HepG2 (cell line): Measurements from ENCODE around the gene BTRC. TPM values are rescaled to one million over a fixed set of nuclear protein-coding genes. Genes with fewer than 3 reads are reported as not detected.

Experiments used
- DNMT3B ChIP-seq: conservative IDR thresholded peaks from 2 replicates; pipeline ENCODE4 v1.6.1; 2016; ENCODE audit warnings: missing biosample characterization, control low read depth
- FOXA3 ChIP-seq: IDR thresholded peaks from 2 replicates; pipeline ENCODE4 v1.6.1; 2016; ENCODE audit warnings: missing genetic modification reagents, missing compliant biosample characterization
- FOXC1 ChIP-seq: sonication (generic); formaldehyde crosslinking; IDR thresholded peaks from 2 replicates; pipeline ENCODE4 v1.8.0; 2022; ENCODE audit warnings: mild to moderate bottlenecking, missing genetic modification reagents, borderline replicate concordance
- GMEB1 ChIP-seq: sonication (generic); formaldehyde crosslinking; IDR thresholded peaks from 2 replicates; pipeline ENCODE4 v1.5.1; 2020; ENCODE audit warnings: missing genetic modification reagents, mild to moderate bottlenecking, borderline replicate concordance
- HNF4G ChIP-seq, 2 experiments: sonication (generic) in 1 of 2; formaldehyde crosslinking in 1 of 2; IDR thresholded peaks; 2 replicates each; pipeline versions ENCODE4 v1.4.0 to v1.6.1; 2011 to 2020; ENCODE audit warnings: borderline replicate concordance in 2 of 2, low read depth in 2 of 2, mild to moderate bottlenecking in 2 of 2, low read length in 1 of 2, missing genetic modification reagents in 1 of 2, moderate library complexity in 1 of 2
- IRX3 ChIP-seq: sonication (generic); formaldehyde crosslinking; IDR thresholded peaks from 2 replicates; pipeline ENCODE4 v1.8.1; 2023; ENCODE audit warnings: mild to moderate bottlenecking, low read depth, missing genetic modification reagents, borderline replicate concordance
- MEF2D ChIP-seq: sonication (generic); formaldehyde crosslinking; IDR thresholded peaks from 2 replicates; pipeline ENCODE4 v1.5.1; 2020; ENCODE audit warnings: mild to moderate bottlenecking, missing genetic modification reagents
- NCOA5 ChIP-seq: sonication (generic); formaldehyde crosslinking; IDR thresholded peaks from 2 replicates; pipeline ENCODE4 v1.4.0; 2020; ENCODE audit warnings: missing genetic modification reagents
- ZMAT5 ChIP-seq: sonication (generic); formaldehyde crosslinking; IDR thresholded peaks from 2 replicates; pipeline ENCODE4 v1.5.0; 2020; ENCODE audit warnings: mild to moderate bottlenecking, low read depth, missing genetic modification reagents, borderline replicate concordance
- ZNF746 ChIP-seq: sonication (generic); formaldehyde crosslinking; IDR thresholded peaks from 2 replicates; pipeline ENCODE4 v1.8.0; 2022; ENCODE audit warnings: mild to moderate bottlenecking, missing genetic modification reagents
- ZNF850 ChIP-seq: sonication (generic); formaldehyde crosslinking; conservative IDR thresholded peaks from 2 replicates; pipeline ENCODE4 v1.9.0; 2021; ENCODE audit warnings: mild to moderate bottlenecking, missing genetic modification reagents
- polyA plus RNA-seq, 8 experiments: library from polyadenylated mRNA; depleted of rRNA in 3 of 8; stranded (reverse) in 7 of 8; unstranded in 1 of 8; fragments of >200 nt; fragmentation: Illumina TruSeq in 4 of 8; extraction: Trizol in 4 of 8; gene quantifications; 2 replicates each; pipeline versions ENCODE4 v1.2.1 to v1.2.3, GENCODE V29; 2011 to 2016; ENCODE audit warnings: low read depth in 4 of 8, missing spikeins in 1 of 8, mixed read lengths in 1 of 8; ENCODE audit not compliant: insufficient read depth in 1 of 8
- total RNA-seq, 5 experiments: library from RNA; depleted of rRNA; stranded (reverse); fragments of >200 nt; fragmentation: Illumina TruSeq; extraction: Trizol; gene quantifications; 2 replicates each; pipeline ENCODE4 v1.2.3, GENCODE V29; 2016; ENCODE audit warnings: low read depth in 1 of 5
- TF ChIP-seq, protein P1 (sequence below): IDR thresholded peaks from 2 replicates; pipeline ENCODE4 v1.6.1; 2012; ENCODE audit warnings: inconsistent platforms
- TF ChIP-seq, protein P2 (sequence below): sonication (generic); formaldehyde crosslinking; IDR thresholded peaks from 2 replicates; pipeline ENCODE4 v1.5.0; 2020; ENCODE audit warnings: mild to moderate bottlenecking, missing genetic modification reagents
- TF ChIP-seq, protein P3 (sequence below): sonication (generic); formaldehyde crosslinking; IDR thresholded peaks from 2 replicates; pipeline ENCODE4 v1.4.0; 2020; ENCODE audit warnings: missing genetic modification reagents
- TF ChIP-seq, protein P4 (sequence below): sonication (generic); formaldehyde crosslinking; IDR thresholded peaks from 2 replicates; pipeline ENCODE4 v1.4.0; 2020; ENCODE audit warnings: mild to moderate bottlenecking, low read depth, missing genetic modification reagents

The BTRC gene
- total and polyA plus RNA-seq, 2 of the 13 experiments (the other 11 are each of a cell fraction or from before 2014, with no cell fraction given) = 12.0 to 14.4 TPM

DNA sequence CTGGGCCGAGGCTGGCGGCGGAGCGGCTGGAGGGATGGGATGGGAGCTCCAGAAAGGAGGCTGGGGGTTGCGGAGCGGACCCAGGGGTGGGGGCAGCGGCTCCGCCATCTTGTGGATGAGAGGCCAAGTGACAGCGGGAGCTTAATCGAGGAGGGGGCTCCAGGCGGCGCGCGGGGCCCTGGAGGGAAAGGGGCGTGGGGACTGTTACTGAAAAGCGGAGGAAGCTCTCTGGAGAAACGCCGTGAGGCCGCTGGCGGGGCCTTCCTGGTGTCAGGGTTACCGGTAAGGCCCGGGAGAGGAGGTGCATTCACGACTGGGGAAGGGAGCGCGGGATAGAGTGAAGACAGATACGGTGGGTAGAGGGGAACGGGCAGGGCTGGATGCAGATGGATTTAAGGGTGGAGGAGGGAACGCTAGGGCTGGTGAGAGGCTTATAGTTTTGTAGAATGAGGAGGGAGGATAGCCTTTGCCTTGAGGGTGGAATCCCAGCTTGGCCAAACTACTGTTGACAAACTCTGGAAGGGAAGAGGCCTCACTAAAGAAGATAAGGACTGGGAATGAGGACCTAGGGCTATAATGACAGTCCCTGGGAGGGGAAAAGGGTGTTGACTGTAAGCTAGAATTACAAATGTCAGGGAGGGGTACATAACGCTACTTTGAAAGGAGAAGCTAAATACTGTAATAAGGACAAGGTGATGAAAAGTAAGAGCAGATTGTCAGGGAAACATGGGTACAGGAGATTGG lies 535 bp downstream of the BTRC start (continued):
- TF ChIP-seq GMEB1 (CRISPR knock-in tag) (no peak), ZNF746 (CRISPR knock-in tag) (no peak), NCOA5 (CRISPR knock-in tag) (no peak), IRX3 (CRISPR knock-in tag) (no peak), ZNF850 (CRISPR knock-in tag) (no peak), HNF4G (IDR thresholded peaks at IDR 0.05; ENCODE audit: borderline replicate concordance, low read depth, low read length) (no peak), HNF4G (CRISPR knock-in tag; IDR thresholded peaks at IDR 0.05; ENCODE audit: borderline replicate concordance, low read depth) (no peak), FOXC1 (no peak), DNMT3B (CRISPR knock-in tag) (no peak; the same call in 1 of the 2 replicates), ZMAT5 (CRISPR knock-in tag) (no peak), FOXA3 (CRISPR knock-in tag) (no peak), MEF2D (CRISPR knock-in tag) (no peak)
- TF ChIP-seq, protein P1, sequence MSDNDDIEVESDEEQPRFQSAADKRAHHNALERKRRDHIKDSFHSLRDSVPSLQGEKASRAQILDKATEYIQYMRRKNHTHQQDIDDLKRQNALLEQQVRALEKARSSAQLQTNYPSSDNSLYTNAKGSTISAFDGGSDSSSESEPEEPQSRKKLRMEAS = peak; percentile 28; the same call in 1 of the 2 replicates
- TF ChIP-seq, protein P2, sequence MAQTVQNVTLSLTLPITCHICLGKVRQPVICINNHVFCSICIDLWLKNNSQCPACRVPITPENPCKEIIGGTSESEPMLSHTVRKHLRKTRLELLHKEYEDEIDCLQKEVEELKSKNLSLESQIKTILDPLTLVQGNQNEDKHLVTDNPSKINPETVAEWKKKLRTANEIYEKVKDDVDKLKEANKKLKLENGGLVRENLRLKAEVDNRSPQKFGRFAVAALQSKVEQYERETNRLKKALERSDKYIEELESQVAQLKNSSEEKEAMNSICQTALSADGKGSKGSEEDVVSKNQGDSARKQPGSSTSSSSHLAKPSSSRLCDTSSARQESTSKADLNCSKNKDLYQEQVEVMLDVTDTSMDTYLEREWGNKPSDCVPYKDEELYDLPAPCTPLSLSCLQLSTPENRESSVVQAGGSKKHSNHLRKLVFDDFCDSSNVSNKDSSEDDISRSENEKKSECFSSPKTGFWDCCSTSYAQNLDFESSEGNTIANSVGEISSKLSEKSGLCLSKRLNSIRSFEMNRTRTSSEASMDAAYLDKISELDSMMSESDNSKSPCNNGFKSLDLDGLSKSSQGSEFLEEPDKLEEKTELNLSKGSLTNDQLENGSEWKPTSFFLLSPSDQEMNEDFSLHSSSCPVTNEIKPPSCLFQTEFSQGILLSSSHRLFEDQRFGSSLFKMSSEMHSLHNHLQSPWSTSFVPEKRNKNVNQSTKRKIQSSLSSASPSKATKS (CRISPR knock-in tag) = peak; percentile 81; the same call in 1 of the 2 replicates
- TF ChIP-seq, protein P3, sequence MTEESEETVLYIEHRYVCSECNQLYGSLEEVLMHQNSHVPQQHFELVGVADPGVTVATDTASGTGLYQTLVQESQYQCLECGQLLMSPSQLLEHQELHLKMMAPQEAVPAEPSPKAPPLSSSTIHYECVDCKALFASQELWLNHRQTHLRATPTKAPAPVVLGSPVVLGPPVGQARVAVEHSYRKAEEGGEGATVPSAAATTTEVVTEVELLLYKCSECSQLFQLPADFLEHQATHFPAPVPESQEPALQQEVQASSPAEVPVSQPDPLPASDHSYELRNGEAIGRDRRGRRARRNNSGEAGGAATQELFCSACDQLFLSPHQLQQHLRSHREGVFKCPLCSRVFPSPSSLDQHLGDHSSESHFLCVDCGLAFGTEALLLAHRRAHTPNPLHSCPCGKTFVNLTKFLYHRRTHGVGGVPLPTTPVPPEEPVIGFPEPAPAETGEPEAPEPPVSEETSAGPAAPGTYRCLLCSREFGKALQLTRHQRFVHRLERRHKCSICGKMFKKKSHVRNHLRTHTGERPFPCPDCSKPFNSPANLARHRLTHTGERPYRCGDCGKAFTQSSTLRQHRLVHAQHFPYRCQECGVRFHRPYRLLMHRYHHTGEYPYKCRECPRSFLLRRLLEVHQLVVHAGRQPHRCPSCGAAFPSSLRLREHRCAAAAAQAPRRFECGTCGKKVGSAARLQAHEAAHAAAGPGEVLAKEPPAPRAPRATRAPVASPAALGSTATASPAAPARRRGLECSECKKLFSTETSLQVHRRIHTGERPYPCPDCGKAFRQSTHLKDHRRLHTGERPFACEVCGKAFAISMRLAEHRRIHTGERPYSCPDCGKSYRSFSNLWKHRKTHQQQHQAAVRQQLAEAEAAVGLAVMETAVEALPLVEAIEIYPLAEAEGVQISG (CRISPR knock-in tag) = no peak; the same call in 1 of the 2 replicates
- TF ChIP-seq, protein P4, sequence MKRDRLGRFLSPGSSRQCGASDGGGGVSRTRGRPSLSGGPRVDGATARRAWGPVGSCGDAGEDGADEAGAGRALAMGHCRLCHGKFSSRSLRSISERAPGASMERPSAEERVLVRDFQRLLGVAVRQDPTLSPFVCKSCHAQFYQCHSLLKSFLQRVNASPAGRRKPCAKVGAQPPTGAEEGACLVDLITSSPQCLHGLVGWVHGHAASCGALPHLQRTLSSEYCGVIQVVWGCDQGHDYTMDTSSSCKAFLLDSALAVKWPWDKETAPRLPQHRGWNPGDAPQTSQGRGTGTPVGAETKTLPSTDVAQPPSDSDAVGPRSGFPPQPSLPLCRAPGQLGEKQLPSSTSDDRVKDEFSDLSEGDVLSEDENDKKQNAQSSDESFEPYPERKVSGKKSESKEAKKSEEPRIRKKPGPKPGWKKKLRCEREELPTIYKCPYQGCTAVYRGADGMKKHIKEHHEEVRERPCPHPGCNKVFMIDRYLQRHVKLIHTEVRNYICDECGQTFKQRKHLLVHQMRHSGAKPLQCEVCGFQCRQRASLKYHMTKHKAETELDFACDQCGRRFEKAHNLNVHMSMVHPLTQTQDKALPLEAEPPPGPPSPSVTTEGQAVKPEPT (CRISPR knock-in tag) = no peak
